A673 (cell line): ENCODE data around the gene PCNT.

ENCODE experiments used
- EZH2 ChIP-seq: fragments of 200-600 bp; sonication (generic); IDR thresholded peaks from 2 replicates; pipeline ENCODE4 v1.6.1; 2017; ENCODE audit warnings: borderline replicate concordance, low read depth, mild to moderate bottlenecking, mixed read lengths, antibody characterized with exemption, low read length; ENCODE audit not compliant: poor library complexity, severe bottlenecking
- TF ChIP-seq, protein P1 (sequence below): fragments of 300-800, 200-600 bp; sonication (generic); conservative IDR thresholded peaks from 2 replicates; pipeline ENCODE4 v1.5.1; 2017; ENCODE audit warnings: low read depth, mild to moderate bottlenecking, antibody characterized with exemption, low read length, moderate library complexity, mixed read lengths

DNA sequence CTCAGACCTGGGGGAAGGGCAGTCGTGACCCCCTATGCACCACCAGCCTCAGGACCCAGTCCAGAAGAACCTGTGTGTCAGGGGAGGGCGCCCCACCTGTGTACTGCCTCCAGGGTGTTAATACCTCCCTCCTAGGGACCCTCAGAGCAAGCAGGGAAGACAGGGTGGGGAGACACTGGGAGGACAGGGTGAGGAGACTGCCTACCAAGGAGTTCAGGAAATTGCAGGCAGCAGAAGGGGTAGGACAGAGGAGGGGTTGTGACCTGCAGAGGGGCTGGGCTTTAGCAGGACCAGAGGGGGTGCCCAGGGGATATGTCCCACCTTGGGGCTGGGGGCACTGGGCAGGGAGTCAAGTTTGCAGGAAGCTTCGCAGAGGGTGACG lies 5.5 kb upstream of the PCNT start:
- TF ChIP-seq, protein P1, sequence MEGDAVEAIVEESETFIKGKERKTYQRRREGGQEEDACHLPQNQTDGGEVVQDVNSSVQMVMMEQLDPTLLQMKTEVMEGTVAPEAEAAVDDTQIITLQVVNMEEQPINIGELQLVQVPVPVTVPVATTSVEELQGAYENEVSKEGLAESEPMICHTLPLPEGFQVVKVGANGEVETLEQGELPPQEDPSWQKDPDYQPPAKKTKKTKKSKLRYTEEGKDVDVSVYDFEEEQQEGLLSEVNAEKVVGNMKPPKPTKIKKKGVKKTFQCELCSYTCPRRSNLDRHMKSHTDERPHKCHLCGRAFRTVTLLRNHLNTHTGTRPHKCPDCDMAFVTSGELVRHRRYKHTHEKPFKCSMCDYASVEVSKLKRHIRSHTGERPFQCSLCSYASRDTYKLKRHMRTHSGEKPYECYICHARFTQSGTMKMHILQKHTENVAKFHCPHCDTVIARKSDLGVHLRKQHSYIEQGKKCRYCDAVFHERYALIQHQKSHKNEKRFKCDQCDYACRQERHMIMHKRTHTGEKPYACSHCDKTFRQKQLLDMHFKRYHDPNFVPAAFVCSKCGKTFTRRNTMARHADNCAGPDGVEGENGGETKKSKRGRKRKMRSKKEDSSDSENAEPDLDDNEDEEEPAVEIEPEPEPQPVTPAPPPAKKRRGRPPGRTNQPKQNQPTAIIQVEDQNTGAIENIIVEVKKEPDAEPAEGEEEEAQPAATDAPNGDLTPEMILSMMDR, result no peak
- TF ChIP-seq EZH2, result no peak
